Right lobe of liver (tissue), 4 donors: ENCODE results near the gene ETFA.

Source experiments
- CTCF ChIP-seq, 4 donors: fragments of 200-600 bp in 3 of 4; fragments of 450-650 bp in 1 of 4; IDR thresholded peaks; one replicate each; pipeline versions ENCODE4 v1.5.1 to v1.8.0; 2016 to 2022; ENCODE audit warnings: antibody characterized with exemption in 4 of 4, mild to moderate bottlenecking in 2 of 4
- POLR2A ChIP-seq: fragments of 450-650 bp; IDR thresholded peaks from one replicate; pipeline ENCODE4 v1.6.1; 2017; ENCODE audit warnings: antibody characterized with exemption, mild to moderate bottlenecking
- donor health status: DM: no; HTN: no; CAD: no.
- donor health status: DM: no; HTN: no; CAD: no.
- donor health status: DM: no; HTN: yes; CAD: no.

GRCh38 chr15:76209942-76210341 lies 101.3 kb downstream of the ETFA start:
- TF ChIP-seq POLR2A, result no peak
- TF ChIP-seq CTCF (IDR thresholded peaks at IDR 0.05), result no peak
